Stimulated activated naive CD4-positive, alpha-beta T cell treated with Interleukin-2 at 50 U/mL for 16 hours (primary cell): Measurements from ENCODE around the gene NAV2.

Experiments
- DNase-seq: peaks from one replicate; lab custom pipeline; 2025; lab: John Stamatoyannopoulos, UW

The NAV2 gene

DNA sequence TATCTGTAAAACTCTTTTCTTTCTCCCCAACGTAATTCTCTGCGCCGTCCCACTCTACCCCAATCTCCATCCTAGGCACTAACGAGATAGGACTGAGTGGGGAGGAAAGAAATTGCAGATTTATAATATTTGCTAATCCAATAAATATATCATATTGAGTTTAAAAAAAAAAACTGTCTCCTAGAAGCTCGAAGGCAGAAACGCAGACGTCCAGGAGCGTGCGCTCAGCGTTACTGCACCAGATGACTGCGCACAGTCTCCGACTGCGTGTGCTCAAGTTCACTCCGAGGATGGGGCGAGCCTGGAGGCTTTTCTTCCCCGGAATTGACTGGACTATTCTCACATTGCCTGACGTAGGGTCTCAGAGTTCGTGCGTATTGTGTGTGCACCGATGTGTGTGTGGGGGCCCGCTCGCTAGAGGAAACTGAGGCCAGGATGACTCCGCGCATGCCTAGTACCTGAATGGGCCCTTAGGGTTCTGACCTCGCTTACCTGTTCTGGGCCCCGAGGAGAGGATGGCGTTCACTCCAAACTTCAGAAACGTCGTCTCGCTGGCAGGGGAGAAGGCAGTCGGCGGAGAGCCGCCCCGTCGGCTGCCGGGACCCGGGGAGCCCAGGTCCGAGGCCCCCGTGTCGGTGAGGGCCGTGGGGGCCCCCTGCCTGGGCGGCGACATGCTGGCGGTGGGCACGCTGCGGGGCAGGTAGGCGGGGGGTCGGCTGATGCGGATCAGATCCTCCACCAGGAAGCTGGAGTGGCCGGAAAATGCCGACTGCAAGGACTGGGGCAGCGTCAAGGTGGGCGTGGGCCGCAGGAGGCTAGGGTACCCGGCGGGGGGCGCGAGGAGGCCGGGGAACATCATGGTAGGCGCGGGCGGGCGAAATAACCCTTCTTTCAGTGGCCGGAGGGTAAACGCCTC, 447.1 kb downstream of the NAV2 start:
- no peak for DNase-seq

DNA sequence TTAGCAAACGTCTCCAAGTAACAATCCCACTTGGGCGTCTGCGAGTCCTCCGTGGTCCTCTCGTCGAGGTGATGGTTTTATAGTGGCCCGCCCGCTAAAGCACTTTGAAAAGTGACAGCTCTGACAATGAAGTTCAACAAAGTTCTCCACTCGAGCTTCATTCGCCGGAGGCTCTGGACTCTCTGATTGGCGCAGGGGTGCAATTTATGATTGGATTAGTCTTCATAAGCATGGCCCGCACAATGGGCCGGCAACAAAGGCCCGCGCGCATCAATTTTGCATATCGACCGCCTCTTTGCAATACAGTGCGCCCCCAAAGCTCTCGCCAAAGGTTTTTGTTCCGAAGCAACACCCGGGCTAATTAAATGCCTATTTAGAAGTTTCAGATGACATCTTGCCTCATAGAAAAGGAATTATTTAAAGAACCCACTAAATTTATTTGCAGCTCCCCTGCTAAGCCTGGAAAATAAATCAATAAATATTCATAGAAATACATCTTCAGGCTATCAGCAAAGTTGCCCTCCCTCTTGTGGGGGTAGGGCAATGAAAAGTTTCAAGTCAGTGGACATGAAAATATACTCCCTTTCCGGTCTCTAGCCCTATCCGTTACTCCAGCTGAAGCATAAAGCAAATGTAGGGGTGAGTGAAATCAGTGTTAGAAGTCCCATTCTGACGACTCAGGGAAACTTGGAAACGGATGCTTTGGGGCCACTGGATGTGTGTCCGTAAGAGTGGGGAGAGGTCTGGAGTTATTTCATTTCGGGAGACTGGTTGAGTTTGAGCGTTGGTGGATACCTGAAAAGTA, 448.0 kb downstream of the NAV2 start, which contains the start of gene DBX1:
Gene DBX1 (minus strand): TSS at position 51 of the 805 bp plus-strand sequence. CDS start 151 bp downstream, outside the sequence.
- no peak for DNase-seq

DNA sequence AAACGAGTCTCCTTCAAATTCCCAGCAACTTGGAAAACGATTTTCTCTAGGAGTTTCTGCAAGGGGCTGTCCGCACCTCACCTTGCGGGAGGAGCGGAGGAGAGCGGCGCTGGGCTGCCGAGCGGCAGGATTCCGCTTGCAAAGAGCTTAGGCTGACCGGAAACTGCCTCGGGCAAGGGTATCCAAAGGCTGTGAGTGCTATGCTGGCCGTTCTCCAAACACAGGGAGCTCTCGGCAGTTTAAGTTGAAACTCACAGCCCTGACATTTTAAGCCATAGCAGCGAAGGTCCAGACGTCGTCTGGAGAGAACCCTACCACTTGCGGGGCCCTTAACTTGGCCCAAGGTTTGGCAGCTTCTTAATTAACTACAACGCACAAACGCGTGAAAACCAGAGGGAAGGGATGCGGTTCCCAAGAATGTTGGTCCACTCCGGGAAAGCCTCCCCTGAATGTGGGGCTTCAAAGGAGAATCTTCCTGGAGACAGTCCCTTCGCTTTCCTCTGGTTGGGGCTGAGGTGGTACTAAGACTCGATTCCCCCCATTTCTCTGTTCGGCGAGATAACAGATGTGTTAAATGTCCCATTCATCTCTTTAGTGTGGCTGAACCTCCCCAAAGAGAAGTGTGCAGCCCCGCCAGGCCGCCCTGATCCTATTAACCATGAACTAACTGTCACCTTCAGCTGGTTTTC, 448.7 kb downstream of the NAV2 start:
- no peak for DNase-seq

DNA sequence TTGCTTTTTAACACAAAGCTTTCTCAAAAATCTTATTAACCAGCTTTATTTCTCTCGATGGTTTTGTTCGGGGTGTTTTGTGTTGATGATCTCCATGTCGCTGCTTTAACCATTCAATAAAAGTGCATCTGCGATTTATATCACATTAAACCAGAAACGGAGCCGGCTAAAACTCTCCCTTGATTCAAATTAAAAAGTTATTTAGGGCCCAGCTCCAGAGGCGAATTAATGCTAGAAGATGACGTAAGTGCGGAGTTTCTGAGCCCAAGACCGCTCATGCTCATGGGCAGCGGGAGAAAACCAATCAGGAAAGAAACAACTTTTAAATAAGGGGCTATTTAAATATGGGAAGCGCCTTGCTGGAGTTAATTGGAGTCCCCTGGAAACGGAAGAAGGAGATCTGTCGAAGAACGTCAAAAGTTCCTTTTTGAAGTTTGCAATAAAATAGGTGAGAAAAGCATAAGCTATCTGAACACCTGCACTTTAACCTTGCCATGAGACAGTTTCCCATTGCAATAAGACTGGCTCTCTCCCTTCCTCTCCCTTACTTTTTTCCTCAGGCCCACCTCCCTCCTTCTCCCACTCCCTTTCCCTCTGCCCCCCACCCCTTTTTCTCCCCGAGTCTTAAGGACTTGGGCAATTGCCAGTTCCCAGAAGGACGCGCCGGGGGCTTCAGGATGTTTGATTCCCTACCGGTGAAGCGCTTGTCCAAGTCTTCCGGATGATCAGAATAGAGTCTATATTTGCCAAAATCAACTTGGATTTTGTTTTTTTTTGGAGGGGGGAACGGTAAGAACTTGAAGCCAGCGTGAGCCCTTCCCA, 449.5 kb downstream of the NAV2 start:
- no peak for DNase-seq

DNA sequence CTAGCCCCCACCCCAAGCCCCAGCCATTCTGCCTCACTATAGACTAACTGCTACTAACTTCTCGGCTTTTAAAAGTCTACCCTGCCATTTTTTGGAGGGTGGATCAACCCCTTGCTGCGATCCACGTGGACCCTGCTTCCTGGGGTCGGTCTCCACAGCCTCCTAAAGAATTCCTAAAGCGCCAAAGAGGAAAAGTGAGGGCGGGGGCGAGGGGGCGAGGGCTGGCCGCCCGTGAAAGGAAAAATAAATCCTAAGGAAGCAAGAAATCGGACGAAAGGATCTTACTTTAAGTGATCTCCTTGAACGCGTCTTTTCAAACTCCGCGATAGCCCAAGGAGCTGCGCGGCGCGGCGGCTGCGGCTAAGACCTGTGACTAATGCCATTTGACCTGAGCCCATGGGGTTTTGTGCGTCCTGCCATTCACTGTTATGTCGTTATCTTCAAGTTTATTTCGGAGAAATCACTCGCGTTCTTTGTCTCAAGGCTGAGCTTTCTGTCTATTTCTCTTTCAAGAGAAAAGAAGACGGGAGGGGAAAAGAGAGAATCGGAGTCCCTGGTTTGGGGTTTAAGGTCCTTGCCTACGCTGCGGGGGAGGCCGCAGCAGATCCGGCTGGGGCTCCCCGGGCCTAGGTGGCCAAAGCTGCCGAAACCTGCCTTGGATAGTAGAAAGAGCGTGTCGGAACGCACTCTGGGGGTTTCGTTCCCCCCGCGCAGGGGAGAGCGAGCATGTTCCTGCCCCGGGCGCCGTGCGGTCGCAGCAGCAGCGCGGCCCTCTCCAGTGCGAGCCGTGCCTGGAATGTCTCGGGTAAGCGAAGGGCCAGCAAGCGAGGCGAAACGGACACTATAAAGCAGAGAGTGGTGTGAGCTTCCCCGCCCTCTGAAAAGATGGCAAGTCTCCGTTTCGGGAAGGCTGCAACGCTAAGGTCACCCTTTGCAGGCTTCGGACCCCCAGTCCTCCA, 450.5 kb downstream of the NAV2 start:
- DNase-seq, result no peak

DNA sequence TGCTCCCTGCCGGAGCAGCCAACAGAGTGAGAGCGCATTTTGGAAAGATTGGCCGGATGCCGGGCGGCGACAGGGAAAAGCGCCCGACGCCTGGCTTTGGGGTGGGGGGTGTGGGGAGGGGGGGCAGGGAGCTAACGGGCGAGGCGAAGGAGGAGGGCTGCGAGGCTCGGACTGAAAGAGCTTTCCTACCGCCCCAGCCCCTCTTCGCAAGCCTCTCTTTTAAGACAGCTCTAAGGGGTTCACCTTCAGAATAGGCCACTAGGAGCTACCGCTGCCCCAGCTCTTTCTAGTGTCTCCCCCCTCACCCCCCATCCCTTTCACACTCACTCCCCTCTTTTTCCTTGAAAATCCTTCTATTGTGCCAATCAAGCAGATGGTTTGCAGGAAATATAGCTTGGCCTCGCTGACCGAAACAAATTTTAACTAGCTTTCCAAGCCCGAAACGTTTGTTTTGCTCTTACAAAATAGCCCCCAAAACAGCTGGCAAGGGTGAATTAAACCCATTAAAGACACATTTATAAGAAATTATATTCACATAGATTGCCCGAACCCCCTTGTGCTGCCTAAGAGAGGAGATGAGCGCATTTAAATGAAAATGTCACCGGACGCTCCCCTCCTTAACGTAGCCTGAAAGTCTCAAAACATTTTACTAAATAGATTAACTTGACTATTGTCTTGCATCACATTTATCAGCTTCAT, 451.3 kb downstream of the NAV2 start:
- no peak for DNase-seq
